ENCODE results near the gene SIGLEC5. TPM values are rescaled to one million over a fixed set of nuclear protein-coding genes. Genes with fewer than 3 reads are reported as not detected.

Gene SIGLEC5
- total and polyA plus RNA-seq, 2 experiments from 2014 or later = not detected

GRCh38 chr19:51644636-51645271 lies 14.6 kb upstream of the SIGLEC5 start (continued):
- TF ChIP-seq EZH2phosphoT487 (IDR thresholded peaks at IDR 0.05; ENCODE audit: unreplicated experiment) (no peak), CREB1 (CRISPR knock-in tag; IDR thresholded peaks at IDR 0.05; ENCODE audit: low read depth) (no peak), JUNB (IDR thresholded peaks at IDR 0.05; ENCODE audit: unreplicated experiment) (no peak), ZNF114 (CRISPR knock-in tag; IDR thresholded peaks at IDR 0.05) (no peak), ZNF331 (CRISPR knock-in tag; IDR thresholded peaks at IDR 0.05; ENCODE audit: low read depth) (no peak)

- H3K9me3 Mint-ChIP-seq = peaks cover 88% of the 10 kb centered on the region
- H3K79me2 ChIP-seq (replicated peaks; ENCODE audit: insufficient read depth) = no peaks in the 10 kb centered on the region
- TF ChIP-seq CREB1 (CRISPR knock-in tag; IDR thresholded peaks at IDR 0.05; ENCODE audit: low read depth) (no peak), JUNB (IDR thresholded peaks at IDR 0.05; ENCODE audit: unreplicated experiment) (no peak), ETS1 (IDR thresholded peaks at IDR 0.05) (no peak), EZH2phosphoT487 (IDR thresholded peaks at IDR 0.05; ENCODE audit: unreplicated experiment) (no peak), EZH2 (IDR thresholded peaks at IDR 0.05; ENCODE audit: low read depth, unreplicated experiment) (no peak), POLR2AphosphoS5 (IDR thresholded peaks at IDR 0.05; ENCODE audit: low read depth) (no peak), NANOG (IDR thresholded peaks at IDR 0.05; ENCODE audit: borderline replicate concordance) (no peak), CTCF (conservative IDR thresholded peaks at IDR 0.05; ENCODE audit: low read depth in 2 of 2) (no peak), REST (IDR thresholded peaks at IDR 0.05; ENCODE audit: unreplicated experiment) (no peak), ZNF331 (CRISPR knock-in tag; IDR thresholded peaks at IDR 0.05; ENCODE audit: low read depth) (no peak), ZNF114 (CRISPR knock-in tag; IDR thresholded peaks at IDR 0.05) (no peak)
- TF ChIP-seq, protein P1, sequence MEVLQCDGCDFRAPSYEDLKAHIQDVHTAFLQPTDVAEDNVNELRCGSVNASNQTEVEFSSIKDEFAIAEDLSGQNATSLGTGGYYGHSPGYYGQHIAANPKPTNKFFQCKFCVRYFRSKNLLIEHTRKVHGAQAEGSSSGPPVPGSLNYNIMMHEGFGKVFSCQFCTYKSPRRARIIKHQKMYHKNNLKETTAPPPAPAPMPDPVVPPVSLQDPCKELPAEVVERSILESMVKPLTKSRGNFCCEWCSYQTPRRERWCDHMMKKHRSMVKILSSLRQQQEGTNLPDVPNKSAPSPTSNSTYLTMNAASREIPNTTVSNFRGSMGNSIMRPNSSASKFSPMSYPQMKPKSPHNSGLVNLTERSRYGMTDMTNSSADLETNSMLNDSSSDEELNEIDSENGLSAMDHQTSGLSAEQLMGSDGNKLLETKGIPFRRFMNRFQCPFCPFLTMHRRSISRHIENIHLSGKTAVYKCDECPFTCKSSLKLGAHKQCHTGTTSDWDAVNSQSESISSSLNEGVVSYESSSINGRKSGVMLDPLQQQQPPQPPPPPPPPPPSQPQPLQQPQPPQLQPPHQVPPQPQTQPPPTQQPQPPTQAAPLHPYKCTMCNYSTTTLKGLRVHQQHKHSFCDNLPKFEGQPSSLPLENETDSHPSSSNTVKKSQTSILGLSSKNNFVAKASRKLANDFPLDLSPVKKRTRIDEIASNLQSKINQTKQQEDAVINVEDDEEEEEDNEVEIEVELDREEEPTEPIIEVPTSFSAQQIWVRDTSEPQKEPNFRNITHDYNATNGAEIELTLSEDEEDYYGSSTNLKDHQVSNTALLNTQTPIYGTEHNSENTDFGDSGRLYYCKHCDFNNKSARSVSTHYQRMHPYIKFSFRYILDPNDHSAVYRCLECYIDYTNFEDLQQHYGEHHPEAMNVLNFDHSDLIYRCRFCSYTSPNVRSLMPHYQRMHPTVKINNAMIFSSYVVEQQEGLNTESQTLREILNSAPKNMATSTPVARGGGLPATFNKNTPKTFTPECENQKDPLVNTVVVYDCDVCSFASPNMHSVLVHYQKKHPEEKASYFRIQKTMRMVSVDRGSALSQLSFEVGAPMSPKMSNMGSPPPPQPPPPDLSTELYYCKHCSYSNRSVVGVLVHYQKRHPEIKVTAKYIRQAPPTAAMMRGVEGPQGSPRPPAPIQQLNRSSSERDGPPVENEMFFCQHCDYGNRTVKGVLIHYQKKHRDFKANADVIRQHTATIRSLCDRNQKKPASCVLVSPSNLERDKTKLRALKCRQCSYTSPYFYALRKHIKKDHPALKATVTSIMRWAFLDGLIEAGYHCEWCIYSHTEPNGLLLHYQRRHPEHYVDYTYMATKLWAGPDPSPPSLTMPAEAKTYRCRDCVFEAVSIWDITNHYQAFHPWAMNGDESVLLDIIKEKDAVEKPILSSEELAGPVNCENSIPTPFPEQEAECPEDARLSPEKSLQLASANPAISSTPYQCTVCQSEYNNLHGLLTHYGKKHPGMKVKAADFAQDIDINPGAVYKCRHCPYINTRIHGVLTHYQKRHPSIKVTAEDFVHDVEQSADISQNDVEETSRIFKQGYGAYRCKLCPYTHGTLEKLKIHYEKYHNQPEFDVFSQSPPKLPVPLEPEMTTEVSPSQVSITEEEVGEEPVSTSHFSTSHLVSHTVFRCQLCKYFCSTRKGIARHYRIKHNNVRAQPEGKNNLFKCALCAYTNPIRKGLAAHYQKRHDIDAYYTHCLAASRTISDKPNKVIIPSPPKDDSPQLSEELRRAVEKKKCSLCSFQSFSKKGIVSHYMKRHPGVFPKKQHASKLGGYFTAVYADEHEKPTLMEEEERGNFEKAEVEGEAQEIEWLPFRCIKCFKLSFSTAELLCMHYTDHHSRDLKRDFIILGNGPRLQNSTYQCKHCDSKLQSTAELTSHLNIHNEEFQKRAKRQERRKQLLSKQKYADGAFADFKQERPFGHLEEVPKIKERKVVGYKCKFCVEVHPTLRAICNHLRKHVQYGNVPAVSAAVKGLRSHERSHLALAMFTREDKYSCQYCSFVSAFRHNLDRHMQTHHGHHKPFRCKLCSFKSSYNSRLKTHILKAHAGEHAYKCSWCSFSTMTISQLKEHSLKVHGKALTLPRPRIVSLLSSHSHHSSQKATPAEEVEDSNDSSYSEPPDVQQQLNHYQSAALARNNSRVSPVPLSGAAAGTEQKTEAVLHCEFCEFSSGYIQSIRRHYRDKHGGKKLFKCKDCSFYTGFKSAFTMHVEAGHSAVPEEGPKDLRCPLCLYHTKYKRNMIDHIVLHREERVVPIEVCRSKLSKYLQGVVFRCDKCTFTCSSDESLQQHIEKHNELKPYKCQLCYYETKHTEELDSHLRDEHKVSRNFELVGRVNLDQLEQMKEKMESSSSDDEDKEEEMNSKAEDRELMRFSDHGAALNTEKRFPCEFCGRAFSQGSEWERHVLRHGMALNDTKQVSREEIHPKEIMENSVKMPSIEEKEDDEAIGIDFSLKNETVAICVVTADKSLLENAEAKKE (CRISPR knock-in tag; IDR thresholded peaks at IDR 0.05) = no peak
- H3F3A ChIP-seq (replicated peaks; ENCODE audit: low read depth) = no peaks in the 10 kb centered on the region
- no peak overlapping the region for H3K27ac ChIP-seq (ENCODE audit: low read depth)
- no peaks in the 10 kb centered on the region for H3K9me2 ChIP-seq (ENCODE audit: insufficient read depth)
- no peak overlapping the region for H3K4me3 ChIP-seq
- no peaks in the 10 kb centered on the region for H4K20me1 ChIP-seq (replicated peaks; ENCODE audit: insufficient read depth)
- no peak overlapping the region for H3K4me2 ChIP-seq
- H3K27ac Mint-ChIP-seq = no peak overlapping the region
- H3K36me3 ChIP-seq (ENCODE audit: insufficient read depth) = peaks cover 3% of the 10 kb centered on the region; the same call in 1 of the 2 replicates
- no peaks in the 10 kb centered on the region for H3K4me1 ChIP-seq (ENCODE audit: insufficient read depth)
- H3K27me3 Mint-ChIP-seq (ENCODE audit: insufficient read depth, low read depth, poor library complexity) = peaks cover 9% of the 10 kb centered on the region
- peaks cover 26% of the 10 kb centered on the region for H3K36me3 Mint-ChIP-seq (ENCODE audit: low read depth)
- no peak for DNase-seq (ENCODE audit: low spot score)
- H3K27me3 ChIP-seq (ENCODE audit: insufficient read depth) = no peaks in the 10 kb centered on the region
- ATAC-seq = no peak
- no peak overlapping the region for H2AFZ ChIP-seq
- H3K4me3 Mint-ChIP-seq = no peak overlapping the region
- H3K4me1 Mint-ChIP-seq = no peaks in the 10 kb centered on the region
Observed at GRCh38 chr19:51641648-51642047, 11.4 kb upstream of the SIGLEC5 start.
